ENCODE results near the gene CCDC74B.
"Not testable (repeated sequence)": the region's sequence is repeated elsewhere in the genome, so short reads cannot be mapped to it uniquely, and the experiment has no call there.

The CCDC74B gene

DNA sequence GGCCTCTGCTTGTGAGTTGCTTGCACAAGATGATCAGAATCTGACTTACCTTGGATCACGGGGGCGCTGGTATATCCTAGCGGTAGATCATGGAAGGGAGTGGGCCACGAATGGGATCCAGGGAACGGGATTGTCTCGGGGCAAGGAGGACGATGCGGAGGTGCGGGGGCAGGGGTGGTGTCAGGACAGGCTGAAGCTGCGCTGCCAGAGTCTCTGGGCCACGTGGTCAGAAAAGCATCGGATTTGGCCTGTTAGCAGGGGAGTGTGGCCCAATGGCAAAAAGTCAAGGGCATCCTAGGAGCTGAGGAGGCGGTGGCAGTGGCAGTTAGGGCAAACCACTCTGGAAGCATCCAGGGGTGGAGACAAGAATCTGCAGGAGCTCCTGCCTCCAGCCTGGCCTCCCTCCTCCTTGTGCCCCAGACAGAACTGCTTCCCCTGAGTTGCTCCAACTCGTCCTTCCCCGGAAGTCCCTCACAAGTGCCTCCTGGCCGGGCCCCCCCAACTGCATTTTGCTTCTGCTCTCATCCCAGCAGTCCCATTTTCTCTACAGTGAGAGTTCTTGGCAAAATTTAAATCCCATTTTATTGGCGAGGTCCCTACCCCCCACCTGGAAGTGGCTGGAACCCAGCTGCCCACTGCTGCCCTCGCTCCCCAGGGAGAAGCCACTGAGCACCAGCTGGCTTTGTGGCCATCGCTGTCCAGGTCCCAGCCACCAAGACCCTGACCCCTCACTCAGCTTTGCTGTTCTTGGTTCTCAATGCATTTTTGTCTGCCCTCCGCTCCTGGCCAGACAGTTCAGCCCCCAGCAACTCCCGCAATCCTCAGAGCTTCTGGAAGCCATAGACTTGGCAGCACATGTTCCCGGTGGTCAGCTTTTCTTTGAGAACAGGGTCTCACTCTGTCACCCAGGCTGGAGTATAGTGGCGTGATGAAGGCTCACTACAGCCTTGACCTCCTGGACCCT, 5.6 kb upstream of the CCDC74B start:
- no peak for DNase-seq (ENCODE audit: low read depth)

DNA sequence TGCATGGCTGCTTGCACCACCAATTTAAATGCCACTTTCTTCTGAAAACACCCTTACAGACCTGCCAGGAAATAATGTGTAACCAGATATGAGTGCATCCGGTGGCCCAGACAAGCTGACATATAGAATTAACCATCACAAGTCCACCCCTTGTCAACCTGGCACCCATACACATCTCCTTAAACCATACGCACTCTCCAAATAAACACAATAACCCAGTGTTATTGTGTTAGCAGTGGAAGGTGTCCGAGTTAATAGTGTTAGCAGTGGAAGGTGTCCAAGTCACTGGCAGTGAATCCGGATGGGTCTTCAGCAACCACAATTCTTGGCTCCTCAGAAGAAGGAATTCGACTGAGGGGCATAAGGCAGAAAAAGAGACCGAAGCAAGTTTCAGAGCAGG, 3.6 kb upstream of the CCDC74B start:
- not testable (repeated sequence) for DNase-seq (ENCODE audit: low read depth)

GRCh38 chr2:130143266-130144039, 1.5 kb downstream of the CCDC74B start:
- DNase-seq (ENCODE audit: low read depth) = not testable (repeated sequence)

GRCh38 chr2:130142396-130143265, 2.3 kb downstream of the CCDC74B start:
- not testable (repeated sequence) for DNase-seq (ENCODE audit: low read depth)

GRCh38 chr2:130141645-130142370, 3.1 kb downstream of the CCDC74B start:
- not testable (repeated sequence) for DNase-seq (ENCODE audit: low read depth)

DNA sequence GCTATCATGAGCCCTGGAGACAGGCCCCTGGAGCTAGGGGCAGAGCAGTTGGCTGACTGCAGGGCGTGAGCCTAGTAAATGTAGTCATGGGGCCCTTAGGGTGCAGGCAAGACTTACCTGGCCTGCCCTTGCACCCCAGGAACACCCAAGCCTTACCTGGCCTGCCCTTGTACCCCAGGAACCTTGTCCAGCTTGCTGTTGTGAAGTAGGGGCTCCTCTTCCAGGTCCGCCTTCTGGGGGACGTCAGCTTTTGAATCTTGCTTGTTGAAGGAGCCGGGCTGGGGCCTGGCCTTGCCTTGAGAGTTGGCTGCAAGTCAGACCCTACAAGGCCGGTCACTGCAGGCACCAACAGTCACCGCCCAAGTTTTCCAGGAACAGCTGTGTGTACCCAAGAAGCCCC, 3.9 kb downstream of the CCDC74B start:
- DNase-seq (ENCODE audit: low read depth) = not testable (repeated sequence)

- DNase-seq (ENCODE audit: low read depth) = not testable (repeated sequence)
These were observed 4.4 kb downstream of the CCDC74B start for GRCh38 chr2:130140516-130140915.

DNA sequence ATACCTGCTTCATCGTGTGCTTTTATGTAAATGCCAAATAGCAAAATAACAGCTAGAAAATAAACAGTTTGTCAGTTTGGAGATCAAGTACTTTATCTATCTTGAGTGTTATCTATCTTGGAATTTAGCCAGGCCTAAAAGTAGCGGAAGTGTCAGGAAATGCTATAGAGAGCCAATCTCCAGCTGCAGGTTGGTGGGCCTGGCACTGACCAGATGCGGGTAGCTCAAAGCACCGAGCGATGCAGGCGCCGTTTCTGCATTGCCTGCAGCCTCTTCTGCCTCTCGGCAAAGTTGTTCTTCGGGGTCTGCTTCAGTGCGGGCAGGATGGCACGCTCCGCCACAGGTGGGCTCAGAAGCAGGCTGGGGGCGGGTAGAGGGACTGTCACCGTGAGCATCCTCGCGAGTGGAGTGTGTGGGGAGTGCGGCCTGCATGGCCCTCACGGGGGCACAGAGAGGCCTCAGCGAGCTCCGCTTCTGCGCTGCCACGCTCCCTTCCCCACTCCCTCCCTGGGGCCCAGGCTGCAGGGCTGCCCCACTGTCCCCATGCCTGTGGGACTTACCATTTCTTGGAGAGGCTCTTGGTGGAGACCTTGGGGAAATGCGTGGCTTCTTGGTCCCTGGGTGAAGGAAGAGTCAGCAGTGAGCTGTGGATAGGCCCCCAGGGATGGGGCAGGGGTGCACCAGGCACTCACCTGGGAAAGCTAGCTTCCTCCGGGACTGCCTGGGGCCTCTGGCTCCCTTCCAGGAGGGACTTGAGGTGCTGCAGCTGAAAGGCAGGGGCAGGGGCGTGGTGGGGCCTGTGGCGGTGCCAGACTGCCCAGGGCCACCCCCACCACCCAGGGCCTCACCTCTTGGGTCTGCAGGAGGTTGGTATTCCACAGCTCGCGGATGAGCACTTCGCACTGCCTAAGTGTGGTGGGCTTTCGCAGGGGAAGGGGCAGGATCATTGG, 5.3 kb downstream of the CCDC74B start:
- DNase-seq (ENCODE audit: low read depth) = not testable (repeated sequence)

- DNase-seq (ENCODE audit: low read depth) = not testable (repeated sequence)
These were observed 6.1 kb downstream of the CCDC74B start for GRCh38 chr2:130138841-130139251.

DNA sequence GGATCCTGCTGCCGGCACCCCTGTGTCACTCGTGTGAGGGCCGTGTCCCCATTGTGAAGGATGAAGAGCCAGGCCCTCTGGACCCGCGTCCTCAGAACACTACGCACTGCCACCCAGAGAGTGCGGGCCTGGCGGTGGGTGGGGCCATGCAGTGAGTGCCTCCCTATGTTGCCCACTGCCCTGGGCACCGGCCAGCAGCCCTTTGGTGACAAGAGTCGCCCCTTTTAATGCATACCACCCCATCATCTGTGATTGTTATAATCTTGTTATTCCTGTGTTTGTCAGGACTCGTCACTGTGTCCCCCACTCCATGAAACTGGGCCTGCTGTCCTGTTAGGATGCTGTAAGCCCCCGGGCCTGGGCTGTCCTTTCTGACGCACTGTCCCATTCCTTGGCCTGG, 6.6 kb downstream of the CCDC74B start:
- not testable (repeated sequence) for DNase-seq (ENCODE audit: low read depth)

DNA sequence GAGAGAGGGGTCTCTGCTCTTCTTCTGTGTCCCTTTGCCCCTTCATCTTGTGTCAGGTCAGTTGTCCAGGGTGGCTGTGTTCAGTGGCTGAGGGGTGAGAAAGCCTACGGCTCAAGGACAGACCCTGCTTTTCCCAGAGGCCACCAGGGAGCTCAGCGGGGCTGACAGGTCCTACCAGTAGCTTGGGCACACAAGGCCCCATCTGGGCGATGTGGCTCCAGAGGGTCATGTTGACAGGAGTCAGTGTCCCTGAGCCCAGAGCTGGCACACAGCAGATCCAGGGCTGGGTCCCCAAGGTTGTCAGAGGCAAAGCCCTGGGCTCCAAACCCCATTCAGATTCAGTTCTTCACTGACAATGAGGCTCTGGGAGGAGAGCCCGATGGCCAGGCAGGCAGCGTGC, 7.8 kb downstream of the CCDC74B start:
- DNase-seq (ENCODE audit: low read depth) = not testable (repeated sequence)

DNA sequence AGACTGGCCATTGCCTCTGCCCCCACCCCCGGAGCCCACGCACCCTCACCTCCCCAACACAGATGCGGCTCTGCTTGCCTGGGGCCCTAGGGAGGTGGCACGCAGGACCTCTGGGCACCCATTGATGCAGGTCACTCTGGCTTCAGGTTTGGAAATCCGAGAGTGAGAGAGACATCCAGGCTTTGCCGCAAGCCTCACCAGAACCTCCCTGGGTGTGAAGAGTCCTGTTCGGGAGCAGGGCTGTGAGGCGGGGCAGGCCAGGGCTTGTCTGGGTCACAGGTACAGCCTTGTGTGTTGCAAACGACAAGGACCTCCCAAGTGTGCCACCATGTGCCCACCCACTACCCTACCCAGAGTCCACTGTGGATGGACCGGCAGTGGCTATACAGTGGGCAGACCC, 8.4 kb downstream of the CCDC74B start:
- not testable (repeated sequence) for DNase-seq (ENCODE audit: low read depth)

DNA sequence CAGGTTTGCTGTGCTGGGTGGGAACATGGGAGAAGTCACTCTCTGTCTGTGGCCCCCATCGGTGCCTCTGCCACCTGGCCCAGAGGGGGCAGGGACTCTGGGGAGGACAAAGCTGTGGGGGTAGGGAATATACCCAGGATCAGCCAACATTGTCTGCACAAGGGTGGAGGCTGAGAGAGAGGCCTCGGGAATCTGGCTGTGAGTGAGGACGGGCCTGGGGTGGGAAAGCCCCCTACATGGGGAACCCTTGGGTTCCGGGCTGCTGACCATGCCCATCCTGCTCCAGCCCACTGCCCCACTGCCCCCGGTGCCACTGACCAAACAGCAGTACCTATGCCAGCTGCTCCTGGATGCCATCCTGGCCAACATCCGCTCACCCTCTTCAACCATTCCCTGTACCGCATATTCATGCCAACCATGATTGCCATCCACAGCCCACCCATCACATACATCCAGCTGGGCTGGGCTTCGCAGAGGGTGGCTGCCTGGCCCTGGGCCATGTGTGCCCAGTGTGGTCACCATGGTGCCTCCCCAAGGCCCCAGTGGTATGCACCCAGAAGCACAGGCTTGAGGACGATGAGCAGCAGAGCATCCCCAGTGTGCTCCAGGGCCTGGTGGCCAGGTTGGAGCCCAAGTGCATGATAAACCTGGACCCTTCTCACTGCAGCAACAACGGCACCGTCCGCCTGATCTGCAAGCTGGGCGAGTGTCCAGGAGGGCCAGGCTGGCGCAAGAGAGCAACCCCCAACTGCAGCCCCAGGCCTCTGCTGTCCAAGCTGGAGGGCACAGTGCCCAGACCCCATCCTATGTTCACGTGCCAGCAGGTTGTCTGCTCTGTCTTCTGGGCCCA, 9.0 kb downstream of the CCDC74B start:
- no peak for DNase-seq (ENCODE audit: low read depth)

DNA sequence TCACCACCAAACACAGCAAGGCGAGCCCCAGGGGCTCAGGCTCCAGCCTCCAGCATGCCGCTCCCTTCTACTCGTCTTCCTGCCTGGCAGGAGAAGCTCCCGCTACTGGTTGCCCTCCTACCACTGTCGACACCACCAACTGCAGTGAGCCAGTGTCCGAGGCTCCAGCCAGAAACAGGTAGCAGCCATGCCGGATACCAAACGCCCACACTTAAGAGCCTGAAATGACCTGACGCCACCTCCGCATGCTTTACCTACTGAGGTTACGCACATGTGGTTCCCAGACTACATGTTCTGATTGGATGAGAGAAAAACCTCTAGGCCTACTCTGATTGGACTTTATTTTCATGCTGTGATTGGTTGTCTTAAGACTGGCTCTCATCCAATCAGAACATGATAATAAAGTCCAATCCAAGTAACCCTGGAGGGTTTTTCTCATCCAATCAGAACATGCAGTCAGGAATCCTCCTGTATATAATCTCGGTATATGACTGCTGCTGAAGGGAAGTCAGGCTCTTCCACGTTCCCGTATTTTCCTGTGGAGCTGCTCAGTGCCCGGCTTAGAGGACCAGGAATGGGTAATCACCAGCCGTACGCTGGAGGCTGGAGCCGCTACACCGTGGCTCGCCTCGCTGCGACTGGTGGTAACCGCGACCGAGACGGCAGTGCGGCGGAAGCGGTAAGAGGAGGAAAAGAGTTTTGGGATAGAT, 15.6 kb downstream of the CCDC74B start, which contains the start of gene POTEF:
TSS of gene POTEF (minus strand) at position 103 of the 710 bp plus-strand sequence. CDS start 8,707 bp downstream, outside the sequence.
- DNase-seq (ENCODE audit: low read depth) = not testable (repeated sequence)

DNA sequence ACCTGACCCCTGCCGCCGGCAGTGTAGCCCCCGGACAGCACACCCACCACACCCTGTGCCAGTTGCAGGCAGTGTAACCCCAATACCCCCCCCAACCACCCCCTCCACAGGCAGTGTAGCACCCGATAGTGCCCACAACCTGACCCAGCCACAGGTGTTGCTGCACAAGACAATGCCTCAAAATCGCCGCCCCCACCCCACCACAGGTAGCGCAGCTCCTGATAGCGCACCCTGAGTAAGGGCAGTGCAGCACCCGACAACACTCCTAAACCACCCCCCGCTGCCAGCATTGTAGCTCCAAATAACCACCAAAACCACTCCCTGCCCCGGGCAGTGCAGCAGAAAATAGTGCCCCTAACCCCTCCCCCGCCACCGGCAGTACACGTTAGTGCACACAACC, 16.4 kb downstream of the CCDC74B start:
- DNase-seq (ENCODE audit: low read depth) = not testable (repeated sequence)

- not testable (repeated sequence) for DNase-seq (ENCODE audit: low read depth)
These were observed 17.2 kb downstream of the CCDC74B start for GRCh38 chr2:130127726-130128125.

GRCh38 chr2:130120924-130121323, 24.0 kb downstream of the CCDC74B start:
- not testable (repeated sequence) for DNase-seq (ENCODE audit: low read depth)

Data from stimulated activated CD8-positive, alpha-beta memory T cell treated with anti-CD3 and anti-CD28 coated beads, Interleukin-4, amount 100 ng/mL, for 24 hours (primary cell).